Neuronal stem cell (in vitro differentiated cells): ENCODE data around the gene SH3BGR.

Experiments used
- DNase-seq: peaks from one replicate; pipeline ENCODE4 v3.0.0-alpha.2; 2013; ENCODE audit warnings: low spot score
- H2AFZ ChIP-seq: one replicate; pipeline ENCODE4 v1.6.1; 2013; ENCODE audit warnings: mild to moderate bottlenecking, low read length, inconsistent platforms
- H2AK5ac ChIP-seq: 2 replicates; pipeline ENCODE4 v1.6.1; 2013; ENCODE audit warnings: low read depth, mild to moderate bottlenecking, inconsistent platforms, low read length, moderate library complexity, mixed read lengths
- H2BK120ac ChIP-seq: 2 replicates; pipeline ENCODE4 v1.6.1; 2013; ENCODE audit warnings: low read depth, mild to moderate bottlenecking, inconsistent platforms, low read length, moderate library complexity, mixed read lengths
- H2BK12ac ChIP-seq: one replicate; pipeline ENCODE4 v1.6.1; 2013; ENCODE audit warnings: low read length, inconsistent platforms
- H2BK15ac ChIP-seq: 2 replicates; pipeline ENCODE4 v1.6.1; 2013; ENCODE audit warnings: mild to moderate bottlenecking, low read length, inconsistent platforms, mixed read lengths
- H2BK5ac ChIP-seq: one replicate; pipeline ENCODE4 v1.6.1; 2013; ENCODE audit warnings: inconsistent platforms, mild to moderate bottlenecking, low read length, moderate library complexity
- H3K14ac ChIP-seq: one replicate; pipeline ENCODE4 v1.6.1; 2013; ENCODE audit warnings: low read length, inconsistent platforms
- H3K18ac ChIP-seq: 2 replicates; pipeline ENCODE4 v1.6.1; 2013; ENCODE audit warnings: low read length, inconsistent platforms
- H3K23ac ChIP-seq: 2 replicates; pipeline ENCODE4 v1.6.1; 2013; ENCODE audit warnings: low read depth, mild to moderate bottlenecking, mixed read lengths, low read length, inconsistent platforms; ENCODE audit not compliant: poor library complexity
- H3K27ac ChIP-seq: replicated peaks from 3 replicates; pipeline ENCODE4 v1.5.1; 2013; ENCODE audit warnings: low read length, inconsistent platforms
- H3K27me3 ChIP-seq, 3 experiments: 2 replicates each; pipeline ENCODE4 v1.6.1; 2013; ENCODE audit warnings: low read length in 3 of 3, mild to moderate bottlenecking in 2 of 3, inconsistent platforms in 1 of 3, low read depth in 1 of 3, mixed read lengths in 1 of 3, moderate library complexity in 1 of 3; ENCODE audit not compliant: control insufficient read depth in 3 of 3, insufficient read depth in 3 of 3
- H3K36me3 ChIP-seq, 2 donors: replicated peaks in 1 of 2; 2 replicates each; pipeline ENCODE4 v1.6.1; 2013; ENCODE audit warnings: low read length in 2 of 2; ENCODE audit not compliant: control insufficient read depth in 2 of 2, insufficient read depth in 2 of 2
- H3K4ac ChIP-seq: 2 replicates; pipeline ENCODE4 v1.6.1; 2013; ENCODE audit warnings: inconsistent platforms, mild to moderate bottlenecking, low read length, moderate library complexity
- H3K4me1 ChIP-seq, 2 donors: 1 replicate in 1 of 2; 2 replicates in 1 of 2; pipeline ENCODE4 v1.6.1; 2013; ENCODE audit warnings: low read length in 2 of 2, low read depth in 1 of 2; ENCODE audit not compliant: control insufficient read depth in 2 of 2, insufficient read depth in 1 of 2
- H3K4me2 ChIP-seq: one replicate; pipeline ENCODE4 v1.6.1; 2013; ENCODE audit warnings: mild to moderate bottlenecking, low read length, inconsistent platforms; ENCODE audit not compliant: insufficient read depth, poor library complexity, severe bottlenecking
- H3K4me3 ChIP-seq, 2 donors: 2 replicates each; pipeline ENCODE4 v1.5.1; 2013; ENCODE audit warnings: low read length in 2 of 2, mild to moderate bottlenecking in 2 of 2, inconsistent platforms in 1 of 2, moderate library complexity in 1 of 2
- H3K79me1 ChIP-seq: one replicate; pipeline ENCODE4 v1.6.1; 2013; ENCODE audit warnings: low read depth, mild to moderate bottlenecking, inconsistent platforms, low read length, moderate library complexity
- H3K9ac ChIP-seq: one replicate; pipeline ENCODE4 v1.6.1; 2013; ENCODE audit warnings: mild to moderate bottlenecking, low read depth, low read length, inconsistent platforms; ENCODE audit not compliant: poor library complexity
- H3K9me3 ChIP-seq, 2 donors: replicated peaks in 1 of 2; 2 replicates each; pipeline versions ENCODE3 to v1.6.1; 2013; ENCODE audit warnings: low read length in 2 of 2, mild to moderate bottlenecking in 2 of 2, inconsistent platforms in 1 of 2, low read depth in 1 of 2, mixed read lengths in 1 of 2, moderate library complexity in 1 of 2; ENCODE audit not compliant: control insufficient read depth in 2 of 2, insufficient read depth in 1 of 2
- H4K8ac ChIP-seq: one replicate; pipeline ENCODE4 v1.6.1; 2013; ENCODE audit warnings: low read depth, mild to moderate bottlenecking, inconsistent platforms, low read length, moderate library complexity
- H4K91ac ChIP-seq: one replicate; pipeline ENCODE4 v1.6.1; 2013; ENCODE audit warnings: low read length, low read depth, mild to moderate bottlenecking, inconsistent platforms; ENCODE audit not compliant: poor library complexity
- WGBS, 2 donors: extraction: QIAGEN DNeasy Blood & Tissue Kit; methylation state at CpG; one replicate each; pipeline ENCODE4 v1.1.7; 2013; ENCODE audit warnings: missing lambda C conversion rate in 2 of 2, mixed read lengths in 1 of 2; ENCODE audit not compliant: insufficient read length in 2 of 2, insufficient replicate concordance in 1 of 2; ENCODE audit errors: extremely low coverage in 2 of 2; 5-methylcytosine and 5-hydroxymethylcytosine counted together

The SH3BGR gene

DNA sequence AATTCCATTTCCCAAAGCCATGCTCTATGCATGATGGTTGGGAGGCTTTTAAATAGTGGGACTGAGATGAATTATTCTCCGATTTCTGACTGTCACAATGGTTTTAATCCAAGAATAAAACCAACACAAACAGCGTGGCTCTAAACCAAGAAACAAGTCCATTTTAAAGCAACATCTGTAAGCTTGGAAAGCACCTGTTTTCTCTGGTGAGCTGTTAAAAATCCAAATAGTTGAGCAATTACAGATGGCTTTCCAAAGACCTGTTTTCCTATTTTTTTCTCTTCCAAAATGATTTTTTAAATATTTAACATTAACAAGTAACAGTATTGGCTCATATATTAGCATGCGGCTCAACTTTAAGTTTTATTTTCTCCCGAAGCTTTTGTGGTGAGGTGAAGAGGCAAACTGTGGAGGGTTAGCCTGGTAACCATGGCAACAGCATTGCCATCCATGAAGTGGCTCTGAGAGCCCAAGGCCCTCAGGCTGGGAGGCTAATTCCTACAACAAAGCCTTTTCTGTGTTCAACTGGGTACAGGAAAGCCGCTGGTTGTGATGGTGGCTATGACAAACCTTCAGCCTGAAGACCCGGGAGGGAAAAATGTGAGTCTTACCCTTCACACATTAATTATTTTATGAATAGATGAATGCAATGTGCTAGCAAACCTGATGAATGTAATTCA lies 104.3 kb downstream of the SH3BGR start:
- H2BK12ac ChIP-seq = no peak overlapping the region
- no peaks in the 10 kb centered on the region for H3K27me3 ChIP-seq
- no peak overlapping the region for H2BK15ac ChIP-seq
- no peak overlapping the region for H3K9ac ChIP-seq
- no peaks in the 10 kb centered on the region for H3K79me1 ChIP-seq
- H2BK5ac ChIP-seq = no peak overlapping the region
- no peak overlapping the region for H3K18ac ChIP-seq
- no peak overlapping the region for H3K23ac ChIP-seq
- H3K9me3 ChIP-seq = peaks cover 0 to 8% of the 10 kb centered on the region in 2 donors
- no peak overlapping the region for H2AK5ac ChIP-seq
- H4K8ac ChIP-seq = no peak overlapping the region
- peak overlapping the region; percentile 76 for H2AFZ ChIP-seq
- no peak overlapping the region for H3K14ac ChIP-seq
- H3K4ac ChIP-seq = no peak overlapping the region
- H3K4me2 ChIP-seq = no peak overlapping the region
- no peak overlapping the region for H2BK120ac ChIP-seq
- no peak overlapping the region for H4K91ac ChIP-seq
- no CpG with 5 or more reads among the region's 6 CpGs for WGBS, 2 donors
- peak overlapping the region in 1 of 2 donors; percentile 37 for H3K4me3 ChIP-seq
- peaks cover 7 to 19% of the 10 kb centered on the region in 2 donors for H3K4me1 ChIP-seq
- H3K27ac ChIP-seq = peak overlapping the region; percentile 21
- no peaks in the 10 kb centered on the region for H3K36me3 ChIP-seq
- DNase-seq = peak; percentile 56

DNA sequence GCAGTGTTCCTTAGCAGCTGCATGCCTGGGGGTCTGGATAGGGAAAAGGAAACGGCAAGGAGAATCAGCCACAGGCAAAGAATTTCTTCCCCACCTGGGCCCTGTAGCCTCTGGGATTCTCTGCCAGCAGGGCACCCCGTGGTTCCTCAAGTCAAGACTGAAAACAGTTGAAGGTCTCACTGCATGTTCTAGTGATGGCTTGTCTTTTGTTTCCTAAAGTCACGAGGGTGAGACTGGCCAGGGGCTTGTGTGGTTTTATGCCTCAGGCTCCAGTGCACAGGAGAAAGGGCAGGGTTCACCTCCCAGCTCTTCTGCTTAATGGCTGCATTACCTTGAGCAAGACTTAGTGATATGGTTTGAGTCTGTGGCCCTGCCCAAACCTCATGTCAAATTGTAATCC lies 107.7 kb downstream of the SH3BGR start:
- no peak overlapping the region for H3K9ac ChIP-seq
- no peak overlapping the region for H3K4ac ChIP-seq
- H3K23ac ChIP-seq = no peak overlapping the region
- peak overlapping the region; percentile 6 for H4K91ac ChIP-seq
- H3K14ac ChIP-seq = no peak overlapping the region
- no peak overlapping the region for H2BK5ac ChIP-seq
- H3K4me3 ChIP-seq = no peak overlapping the region
- H3K4me2 ChIP-seq = no peak overlapping the region
- DNase-seq = no peak
- H3K4me1 ChIP-seq = peaks cover 5 to 11% of the 10 kb centered on the region in 2 donors
- no peak overlapping the region for H4K8ac ChIP-seq
- no peaks in the 10 kb centered on the region for H3K27me3 ChIP-seq
- H2AK5ac ChIP-seq = no peak overlapping the region
- no peak overlapping the region for H2BK12ac ChIP-seq
- H3K9me3 ChIP-seq = peaks cover 0 to 4% of the 10 kb centered on the region in 2 donors
- no peak overlapping the region for H2BK120ac ChIP-seq
- H2BK15ac ChIP-seq = no peak overlapping the region
- no peaks in the 10 kb centered on the region for H3K36me3 ChIP-seq
- no peak overlapping the region for H3K27ac ChIP-seq
- WGBS, 2 donors = no CpG with 5 or more reads among the region's 3 CpGs
- H3K79me1 ChIP-seq = no peaks in the 10 kb centered on the region
- peak overlapping the region; percentile 52 for H3K18ac ChIP-seq
- H2AFZ ChIP-seq = no peak overlapping the region

DNA sequence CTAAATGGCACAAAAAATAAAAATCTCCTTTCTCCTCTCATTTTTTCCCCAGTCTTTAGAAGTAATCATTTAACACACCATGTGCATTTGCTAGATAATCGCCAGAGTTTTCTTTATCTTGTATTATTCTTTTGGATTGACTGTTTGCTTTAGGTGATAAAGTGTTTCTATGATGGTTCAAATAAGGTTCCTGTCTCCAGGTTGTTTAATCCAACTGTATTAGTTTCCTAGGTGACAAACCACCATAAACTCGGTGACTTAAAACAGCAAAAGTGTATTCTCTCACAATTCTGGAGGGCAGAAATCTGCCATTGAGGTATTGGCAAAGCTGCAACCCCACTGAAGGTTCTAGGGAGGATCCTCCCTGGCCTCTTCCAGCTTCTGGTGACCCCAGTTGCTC lies 109.4 kb downstream of the SH3BGR start:
- H4K8ac ChIP-seq = no peak overlapping the region
- no peak overlapping the region for H2BK15ac ChIP-seq
- H2BK120ac ChIP-seq = no peak overlapping the region
- peaks cover 0 to 4% of the 10 kb centered on the region in 2 donors for H3K9me3 ChIP-seq
- no peak overlapping the region for H3K4me3 ChIP-seq
- H2BK5ac ChIP-seq = no peak overlapping the region
- no peak overlapping the region for H3K23ac ChIP-seq
- no peak overlapping the region for H2AK5ac ChIP-seq
- no peak overlapping the region for H3K14ac ChIP-seq
- H3K4me2 ChIP-seq = no peak overlapping the region
- no peaks in the 10 kb centered on the region for H3K27me3 ChIP-seq
- H3K27ac ChIP-seq = no peak overlapping the region
- H3K79me1 ChIP-seq = no peaks in the 10 kb centered on the region
- H3K4me1 ChIP-seq = peaks cover 3 to 4% of the 10 kb centered on the region in 2 donors
- no peak overlapping the region for H2BK12ac ChIP-seq
- H2AFZ ChIP-seq = no peak overlapping the region
- H3K9ac ChIP-seq = no peak overlapping the region
- no peak overlapping the region for H3K4ac ChIP-seq
- no peak overlapping the region for H4K91ac ChIP-seq
- H3K36me3 ChIP-seq = no peaks in the 10 kb centered on the region
- H3K18ac ChIP-seq = no peak overlapping the region
- no CpG with 5 or more reads among the region's 2 CpGs for WGBS, 2 donors
- no peak for DNase-seq

DNA sequence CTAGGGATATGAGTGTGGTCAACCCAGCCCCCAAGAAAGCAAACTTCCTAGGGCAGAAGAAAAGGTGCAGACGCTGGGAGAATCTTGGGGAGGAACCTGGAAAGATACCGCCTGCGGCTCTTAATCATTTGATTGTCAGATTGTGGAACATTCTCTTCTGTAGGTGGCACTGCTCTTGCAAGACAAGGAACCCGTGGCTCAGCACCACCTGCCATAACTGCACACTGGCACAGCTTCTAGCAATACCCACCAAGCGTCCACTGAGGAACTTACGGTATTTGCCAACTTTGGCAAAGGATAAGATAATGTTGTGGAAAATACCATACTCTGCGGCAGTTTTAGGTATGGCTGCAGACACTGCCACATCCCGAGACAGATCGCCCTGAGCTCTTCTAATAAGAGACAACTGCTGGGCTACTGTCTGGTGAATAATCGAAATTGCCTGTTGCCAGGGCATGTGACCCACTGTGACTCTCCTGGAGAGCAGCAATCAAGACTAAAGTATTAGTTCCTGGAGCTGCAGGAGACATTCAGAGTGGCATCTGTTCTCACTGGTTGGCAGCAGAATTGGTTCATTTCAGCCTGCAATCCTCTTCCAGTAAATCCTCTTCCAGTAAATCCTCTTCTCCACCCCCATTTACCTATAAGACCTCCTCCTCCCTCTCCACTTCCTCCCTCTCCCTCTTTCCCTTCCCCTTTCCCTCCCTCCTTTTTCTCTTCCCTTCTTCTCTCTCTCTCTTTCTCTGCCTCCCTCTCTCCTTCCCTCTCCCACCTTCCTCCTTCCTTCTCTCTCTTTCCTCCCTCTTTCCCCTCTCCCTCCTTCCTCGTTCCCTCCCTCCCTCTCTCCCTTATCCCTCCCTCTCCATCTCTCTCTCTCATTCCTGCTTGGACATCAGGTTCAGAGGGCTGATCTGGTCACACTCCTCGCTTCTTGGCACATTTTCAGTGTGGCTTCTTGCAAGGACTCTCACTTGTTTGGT lies 111.3 kb downstream of the SH3BGR start:
- H2AK5ac ChIP-seq = no peak overlapping the region
- peaks cover 0 to 4% of the 10 kb centered on the region in 2 donors for H3K9me3 ChIP-seq
- H3K4me2 ChIP-seq = no peak overlapping the region
- no peak overlapping the region for H2AFZ ChIP-seq
- no peak overlapping the region for H3K4ac ChIP-seq
- no peak for DNase-seq
- no peak overlapping the region for H2BK12ac ChIP-seq
- 100% methylated on average over 1 of the region's 12 CpGs; no CpG with 5 or more reads in 1 of the 2 donors for WGBS, 2 donors
- no peak overlapping the region for H3K27ac ChIP-seq
- no peak overlapping the region for H4K8ac ChIP-seq
- H3K4me1 ChIP-seq = peaks cover 0 to 1% of the 10 kb centered on the region in 2 donors
- H3K4me3 ChIP-seq = no peak overlapping the region
- no peak overlapping the region for H3K18ac ChIP-seq
- H3K9ac ChIP-seq = no peak overlapping the region
- no peak overlapping the region for H2BK15ac ChIP-seq
- no peaks in the 10 kb centered on the region for H3K79me1 ChIP-seq
- H3K27me3 ChIP-seq = no peaks in the 10 kb centered on the region
- H3K23ac ChIP-seq = no peak overlapping the region
- H3K14ac ChIP-seq = no peak overlapping the region
- H2BK120ac ChIP-seq = no peak overlapping the region
- H2BK5ac ChIP-seq = no peak overlapping the region
- H3K36me3 ChIP-seq = no peaks in the 10 kb centered on the region
- no peak overlapping the region for H4K91ac ChIP-seq
